K562 (cell line): Measurements from ENCODE around the gene DARS1. TPM values are rescaled to one million over a fixed set of nuclear protein-coding genes. Genes with fewer than 3 reads are reported as not detected.
A peak's percentile ranks its signal among the peaks of the same experiment; 100 is the strongest.

ENCODE experiments used
- ARHGAP35 ChIP-seq: fragments of 450-650 bp; IDR thresholded peaks from 2 replicates; pipeline ENCODE4 v1.6.1; 2018; ENCODE audit not compliant: partially characterized antibody
- BRD9 ChIP-seq: fragments of 450-650 bp; IDR thresholded peaks from 2 replicates; pipeline ENCODE4 v1.6.1; 2018; ENCODE audit warnings: low read depth; ENCODE audit not compliant: partially characterized antibody
- EGR1 ChIP-seq: fragments of 450-650 bp; conservative IDR thresholded peaks from 2 replicates; pipeline ENCODE4 v1.6.1; 2017; ENCODE audit warnings: mild to moderate bottlenecking
- EHMT2 ChIP-seq: fragments of 450-650 bp; IDR thresholded peaks from 2 replicates; pipeline ENCODE4 v1.6.1; 2018; ENCODE audit warnings: antibody characterized with exemption
- ELF2 ChIP-seq: fragments of 250-450 bp; sonication (Bioruptor Pico); IDR thresholded peaks from 2 replicates; pipeline ENCODE4 v1.5.0; 2021; ENCODE audit warnings: mild to moderate bottlenecking
- FOXJ3 ChIP-seq: sonication (generic); formaldehyde crosslinking; IDR thresholded peaks from 2 replicates; pipeline ENCODE4 v1.4.0; 2020; ENCODE audit warnings: mild to moderate bottlenecking, missing genetic modification reagents
- HMG20A ChIP-seq: fragments of 450-650 bp; formaldehyde crosslinking; conservative IDR thresholded peaks from 2 replicates; pipeline ENCODE4 v1.4.0; 2020; ENCODE audit warnings: mild to moderate bottlenecking, mixed read lengths
- HNRNPUL1 ChIP-seq: fragments of 200-400 bp; formaldehyde crosslinking; IDR thresholded peaks from 2 replicates; pipeline ENCODE4 v1.6.1; 2017; ENCODE audit warnings: low read length
- NFXL1 ChIP-seq: fragments of 450-650 bp; formaldehyde crosslinking; IDR thresholded peaks from 2 replicates; pipeline ENCODE4 v1.4.0; 2021; ENCODE audit warnings: mild to moderate bottlenecking
- PHF21A ChIP-seq: fragments of 450-650 bp; IDR thresholded peaks from 2 replicates; pipeline ENCODE4 v1.6.1; 2017; ENCODE audit warnings: low read depth, borderline replicate concordance
- POLR2AphosphoS5 ChIP-seq: IDR thresholded peaks from 2 replicates; pipeline ENCODE4 v1.6.1; 2011; ENCODE audit warnings: mild to moderate bottlenecking, low read depth, low read length, moderate library complexity; ENCODE audit not compliant: control insufficient read depth, insufficient read depth
- POLR2H ChIP-seq: IDR thresholded peaks from 2 replicates; pipeline ENCODE4 v1.6.1; 2016; ENCODE audit warnings: missing genetic modification characterization, low read depth, mild to moderate bottlenecking, control low read depth, missing compliant biosample characterization, moderate library complexity
- POU5F1 ChIP-seq: fragments of 150-350 bp; IDR thresholded peaks from 2 replicates; pipeline ENCODE4 v1.6.1; 2014; ENCODE audit warnings: borderline replicate concordance, low read length, low read depth, mild to moderate bottlenecking; ENCODE audit not compliant: partially characterized antibody
- RBFOX2 ChIP-seq: fragments of 200-400 bp; formaldehyde crosslinking; IDR thresholded peaks from 2 replicates; pipeline ENCODE4 v1.6.1; 2017; ENCODE audit warnings: low read depth, mild to moderate bottlenecking, low read length, moderate library complexity
- RFX1 ChIP-seq: fragments of 450-650 bp; IDR thresholded peaks from 2 replicates; pipeline ENCODE4 v1.6.1; 2016; ENCODE audit warnings: mild to moderate bottlenecking, moderate library complexity
- SAFB ChIP-seq: fragments of 200-400 bp; formaldehyde crosslinking; IDR thresholded peaks from 2 replicates; pipeline ENCODE4 v1.6.1; 2017; ENCODE audit warnings: low read depth, low read length, borderline replicate concordance
- SPI1 ChIP-seq: IDR thresholded peaks from 2 replicates; pipeline ENCODE4 v1.6.1; 2011; ENCODE audit warnings: low read depth, low read length, control low read depth, borderline replicate concordance
- TEAD1 ChIP-seq, 2 experiments: fragments of 450-650 bp in 1 of 2; sonication (generic) in 1 of 2; formaldehyde crosslinking; IDR thresholded peaks; 2 replicates each; pipeline versions ENCODE4 v1.4.0 to v1.8.0; 2020 to 2022; ENCODE audit warnings: mild to moderate bottlenecking in 2 of 2, missing genetic modification reagents in 1 of 2
- THRA ChIP-seq: fragments of 450-650 bp; IDR thresholded peaks from 2 replicates; pipeline ENCODE4 v1.6.1; 2017; ENCODE audit warnings: mild to moderate bottlenecking, moderate library complexity
- ZFPM2 ChIP-seq: fragments of 250-450 bp; sonication (Bioruptor Pico); IDR thresholded peaks from 2 replicates; pipeline ENCODE4 v1.5.1; 2022; ENCODE audit warnings: mild to moderate bottlenecking
- ZNF124 ChIP-seq: sonication (generic); formaldehyde crosslinking; IDR thresholded peaks from 2 replicates; pipeline ENCODE4 v1.8.1; 2022; ENCODE audit warnings: missing genetic modification reagents
- ZNF224 ChIP-seq: sonication (generic); formaldehyde crosslinking; IDR thresholded peaks from 2 replicates; pipeline ENCODE4 v1.8.0; 2022; ENCODE audit warnings: mild to moderate bottlenecking, missing genetic modification reagents
- ZNF239 ChIP-seq: fragments of 250-450 bp; sonication (Bioruptor Pico); IDR thresholded peaks from 2 replicates; pipeline ENCODE4 v1.4.0; 2020; ENCODE audit warnings: mild to moderate bottlenecking
- ZNF778 ChIP-seq: fragments of 450-650 bp; formaldehyde crosslinking; IDR thresholded peaks from 2 replicates; pipeline ENCODE4 v1.4.0; 2020; ENCODE audit warnings: mild to moderate bottlenecking, moderate library complexity
- polyA plus RNA-seq, 8 experiments: library from polyadenylated mRNA; depleted of rRNA in 4 of 8; stranded (reverse) in 5 of 8; unstranded in 3 of 8; fragments of >200 nt; fragmentation: Nextera tagmentation in 2 of 8; fragmentation: Illumina TruSeq in 1 of 8; extraction: Ambion mirVana in 2 of 8; extraction: Trizol in 1 of 8; gene quantifications; 2 replicates each; pipeline versions ENCODE4 v1.2.1 to v1.2.3, GENCODE V29; 2011 to 2014; ENCODE audit warnings: inconsistent platforms in 1 of 8, missing spikeins in 1 of 8
- total RNA-seq, 7 experiments: library from RNA; depleted of rRNA in 6 of 7; stranded (reverse); fragments of >200 nt in 6 of 7; fragmentation: Illumina TruSeq in 2 of 7; extraction: Trizol in 2 of 7; gene quantifications; 2 replicates each; pipeline versions ENCODE4 v1.2.1 to v1.2.3, GENCODE V29; 2011 to 2021; ENCODE audit warnings: low replicate concordance in 1 of 7
- TF ChIP-seq, protein P1 (sequence below): fragments of 250-450 bp; sonication (Bioruptor Pico); IDR thresholded peaks from 2 replicates; pipeline ENCODE4 v1.4.0; 2020; ENCODE audit warnings: mild to moderate bottlenecking, moderate library complexity
- TF ChIP-seq, protein P2 (sequence below): fragments of 450-650 bp; IDR thresholded peaks from 2 replicates; pipeline ENCODE4 v1.7.0; 2016; ENCODE audit warnings: borderline replicate concordance

DARS1 gene
- total and polyA plus RNA-seq, 9 of the 15 experiments (the other 6 are each of a cell fraction or from before 2014, with no cell fraction given) = 91.5 to 239 (median 98.0) TPM

- no peak for TF ChIP-seq POU5F1
- no peak for TF ChIP-seq ZNF239
- TF ChIP-seq PHF21A = peak; percentile 80
- TF ChIP-seq EHMT2 = no peak
- TF ChIP-seq RBFOX2 = peak; percentile 99
- peak; percentile 84 for TF ChIP-seq ELF2 (CRISPR knock-in tag)
- peak; percentile 55; the same call in 1 of the 2 replicates for TF ChIP-seq SPI1
- TF ChIP-seq FOXJ3 (CRISPR knock-in tag) = no peak
- TF ChIP-seq BRD9 = peak; percentile 6
- TF ChIP-seq ZNF778 = no peak
- TF ChIP-seq TEAD1 (CRISPR knock-in tag; IDR thresholded peaks at IDR 0.05) = no peak
- TF ChIP-seq, protein P1, sequence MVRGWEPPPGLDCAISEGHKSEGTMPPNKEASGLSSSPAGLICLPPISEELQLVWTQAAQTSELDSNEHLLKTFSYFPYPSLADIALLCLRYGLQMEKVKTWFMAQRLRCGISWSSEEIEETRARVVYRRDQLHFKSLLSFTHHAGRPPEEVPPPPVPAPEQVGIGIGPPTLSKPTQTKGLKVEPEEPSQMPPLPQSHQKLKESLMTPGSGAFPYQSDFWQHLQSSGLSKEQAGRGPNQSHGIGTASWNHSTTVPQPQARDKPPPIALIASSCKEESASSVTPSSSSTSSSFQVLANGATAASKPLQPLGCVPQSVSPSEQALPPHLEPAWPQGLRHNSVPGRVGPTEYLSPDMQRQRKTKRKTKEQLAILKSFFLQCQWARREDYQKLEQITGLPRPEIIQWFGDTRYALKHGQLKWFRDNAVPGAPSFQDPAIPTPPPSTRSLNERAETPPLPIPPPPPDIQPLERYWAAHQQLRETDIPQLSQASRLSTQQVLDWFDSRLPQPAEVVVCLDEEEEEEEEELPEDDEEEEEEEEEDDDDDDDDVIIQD (CRISPR knock-in tag) = 0 out of 2 replicates have a peak, but pooled peaks have one; percentile 9
- peak; percentile 68; the same call in 1 of the 2 replicates for TF ChIP-seq POLR2AphosphoS5
- TF ChIP-seq THRA = no peak
- no peak for TF ChIP-seq ZNF124 (CRISPR knock-in tag)
- TF ChIP-seq, protein P2, sequence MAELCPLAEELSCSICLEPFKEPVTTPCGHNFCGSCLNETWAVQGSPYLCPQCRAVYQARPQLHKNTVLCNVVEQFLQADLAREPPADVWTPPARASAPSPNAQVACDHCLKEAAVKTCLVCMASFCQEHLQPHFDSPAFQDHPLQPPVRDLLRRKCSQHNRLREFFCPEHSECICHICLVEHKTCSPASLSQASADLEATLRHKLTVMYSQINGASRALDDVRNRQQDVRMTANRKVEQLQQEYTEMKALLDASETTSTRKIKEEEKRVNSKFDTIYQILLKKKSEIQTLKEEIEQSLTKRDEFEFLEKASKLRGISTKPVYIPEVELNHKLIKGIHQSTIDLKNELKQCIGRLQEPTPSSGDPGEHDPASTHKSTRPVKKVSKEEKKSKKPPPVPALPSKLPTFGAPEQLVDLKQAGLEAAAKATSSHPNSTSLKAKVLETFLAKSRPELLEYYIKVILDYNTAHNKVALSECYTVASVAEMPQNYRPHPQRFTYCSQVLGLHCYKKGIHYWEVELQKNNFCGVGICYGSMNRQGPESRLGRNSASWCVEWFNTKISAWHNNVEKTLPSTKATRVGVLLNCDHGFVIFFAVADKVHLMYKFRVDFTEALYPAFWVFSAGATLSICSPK = no peak
- no peak for TF ChIP-seq RFX1
- no peak for TF ChIP-seq HMG20A (CRISPR knock-in tag)
- peak; percentile 77 for TF ChIP-seq POLR2H
- 0 out of 2 replicates have a peak, but pooled peaks have one; percentile 14 for TF ChIP-seq ZFPM2 (CRISPR knock-in tag)
- TF ChIP-seq NFXL1 (CRISPR knock-in tag) = no peak
- no peak; the same call in 1 of the 2 replicates for TF ChIP-seq SAFB
- TF ChIP-seq EGR1 = peak; percentile 71
- TF ChIP-seq ZNF224 (CRISPR knock-in tag) = no peak
- TF ChIP-seq ARHGAP35 = peak; percentile 94
- no peak for TF ChIP-seq HNRNPUL1
Observed at GRCh38 chr2:135985018-135985825, at the start of gene DARS1 (continued).
